Body of pancreas (tissue), 4 donors: ENCODE measurements around the gene USP6NL. TPM values are rescaled to one million over a fixed set of nuclear protein-coding genes. Genes with fewer than 3 reads are reported as not detected.

Experiments
- ATAC-seq: fragments of 150-250 bp; one replicate; pipeline ENCODE4 v1.9.1; 2016
- DNase-seq, 4 donors: peaks; one replicate each; pipeline ENCODE4 v3.0.0-alpha.2; 2019
- H3K27ac ChIP-seq, 4 donors: fragments of 200-600 bp; sonication (generic); 1 replicate in 3 of 4; 2 replicates in 1 of 4; pipeline versions ENCODE4 v1.5.1 to v1.6.1; 2016 to 2019; ENCODE audit warnings: mild to moderate bottlenecking in 1 of 4, mixed read lengths in 1 of 4, moderate library complexity in 1 of 4
- H3K27me3 ChIP-seq, 2 donors: fragments of 200-600 bp; sonication (generic); one replicate each; pipeline ENCODE4 v1.6.0; 2016; ENCODE audit warnings: mild to moderate bottlenecking in 1 of 2
- H3K36me3 ChIP-seq, 2 donors: fragments of 200-600 bp; sonication (generic); replicated peaks in 1 of 2; 2 replicates each; pipeline ENCODE4 v1.5.1; 2016; ENCODE audit warnings: low read depth in 2 of 2; ENCODE audit not compliant: insufficient read depth in 1 of 2
- H3K4me1 ChIP-seq: fragments of 200-600 bp; sonication (generic); one replicate; pipeline ENCODE4 v1.6.0; 2016
- H3K4me3 ChIP-seq, 2 donors: fragments of 200-600 bp; sonication (generic); 1 replicate in 1 of 2; 2 replicates in 1 of 2; pipeline ENCODE4 v1.5.1; 2016 to 2019
- H3K9me3 ChIP-seq, 3 donors: fragments of 200-600 bp; sonication (generic); 1 replicate in 2 of 3; 2 replicates in 1 of 3; pipeline ENCODE4 v1.5.1; 2016
- POLR2A ChIP-seq, 3 donors: fragments of 450-650 bp; IDR thresholded peaks; one replicate each; pipeline ENCODE4 v1.6.1; 2016; ENCODE audit warnings: antibody characterized with exemption in 3 of 3, mild to moderate bottlenecking in 2 of 3
- WGBS, 2 donors: methylation state at CpG; one replicate each; pipeline ENCODE4 v1.1.5; 2017; 5-methylcytosine and 5-hydroxymethylcytosine counted together
- intact Hi-C: fragments of 100-400 bp; cut with DNase I; formaldehyde crosslinking; loops from one replicate; pipeline ENCODE4 v1.15.1; 2023
- total RNA-seq, 2 donors: library from RNA; depleted of rRNA; stranded (reverse); fragments of >200 nt; gene quantifications; one replicate each; pipeline ENCODE4 v1.1.0, GENCODE V29; 2016
- TF ChIP-seq, protein P1 (sequence below), 7 experiments: fragments of 450-650 bp in 4 of 7; fragments of 200-600 bp in 3 of 7; sonication (generic) in 3 of 7; IDR thresholded peaks; one replicate each; pipeline ENCODE4 v1.5.1; 2016 to 2019; ENCODE audit warnings: antibody characterized with exemption in 7 of 7

Gene USP6NL
- total RNA-seq, 2 donors from 2014 or later: 13.7 to 16.8 TPM

DNA sequence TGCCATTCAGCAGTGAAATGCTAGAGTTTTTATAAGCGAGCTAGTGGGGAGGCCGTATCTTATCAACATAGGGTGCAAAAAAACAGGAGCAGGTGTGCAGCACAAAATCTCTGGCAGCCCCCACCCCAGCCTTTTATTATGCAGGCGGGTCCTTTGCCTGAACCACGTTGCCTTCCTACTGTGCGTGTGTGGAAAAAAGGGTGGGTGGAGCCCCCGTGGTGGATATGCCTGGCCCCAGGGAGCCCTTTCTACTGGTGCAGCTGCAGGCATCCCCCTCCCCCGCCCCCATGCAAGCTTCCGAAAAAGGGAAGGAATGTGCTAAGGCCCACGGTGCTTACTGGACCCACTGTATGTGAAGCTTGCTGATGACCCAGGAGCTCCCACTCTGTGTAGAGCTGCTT is 175.9 kb downstream of the USP6NL start:
- H3K27ac ChIP-seq: no peak overlapping the region
- 46 to 48% methylated on average over 9 of the region's 9 CpGs for WGBS, 2 donors
- intact Hi-C loops: no loop called here
- no peaks in the 10 kb centered on the region for H3K9me3 ChIP-seq
- ATAC-seq (no peak), DNase-seq (no peak)
- no peaks in the 10 kb centered on the region for H3K4me1 ChIP-seq
- no peaks in the 10 kb centered on the region for H3K27me3 ChIP-seq
- no peak overlapping the region for H3K4me3 ChIP-seq
- H3K36me3 ChIP-seq: no peaks in the 10 kb centered on the region
- TF ChIP-seq POLR2A (IDR thresholded peaks at IDR 0.05): no peak
- TF ChIP-seq, protein P1, sequence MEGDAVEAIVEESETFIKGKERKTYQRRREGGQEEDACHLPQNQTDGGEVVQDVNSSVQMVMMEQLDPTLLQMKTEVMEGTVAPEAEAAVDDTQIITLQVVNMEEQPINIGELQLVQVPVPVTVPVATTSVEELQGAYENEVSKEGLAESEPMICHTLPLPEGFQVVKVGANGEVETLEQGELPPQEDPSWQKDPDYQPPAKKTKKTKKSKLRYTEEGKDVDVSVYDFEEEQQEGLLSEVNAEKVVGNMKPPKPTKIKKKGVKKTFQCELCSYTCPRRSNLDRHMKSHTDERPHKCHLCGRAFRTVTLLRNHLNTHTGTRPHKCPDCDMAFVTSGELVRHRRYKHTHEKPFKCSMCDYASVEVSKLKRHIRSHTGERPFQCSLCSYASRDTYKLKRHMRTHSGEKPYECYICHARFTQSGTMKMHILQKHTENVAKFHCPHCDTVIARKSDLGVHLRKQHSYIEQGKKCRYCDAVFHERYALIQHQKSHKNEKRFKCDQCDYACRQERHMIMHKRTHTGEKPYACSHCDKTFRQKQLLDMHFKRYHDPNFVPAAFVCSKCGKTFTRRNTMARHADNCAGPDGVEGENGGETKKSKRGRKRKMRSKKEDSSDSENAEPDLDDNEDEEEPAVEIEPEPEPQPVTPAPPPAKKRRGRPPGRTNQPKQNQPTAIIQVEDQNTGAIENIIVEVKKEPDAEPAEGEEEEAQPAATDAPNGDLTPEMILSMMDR (IDR thresholded peaks at IDR 0.05): no peak

DNA sequence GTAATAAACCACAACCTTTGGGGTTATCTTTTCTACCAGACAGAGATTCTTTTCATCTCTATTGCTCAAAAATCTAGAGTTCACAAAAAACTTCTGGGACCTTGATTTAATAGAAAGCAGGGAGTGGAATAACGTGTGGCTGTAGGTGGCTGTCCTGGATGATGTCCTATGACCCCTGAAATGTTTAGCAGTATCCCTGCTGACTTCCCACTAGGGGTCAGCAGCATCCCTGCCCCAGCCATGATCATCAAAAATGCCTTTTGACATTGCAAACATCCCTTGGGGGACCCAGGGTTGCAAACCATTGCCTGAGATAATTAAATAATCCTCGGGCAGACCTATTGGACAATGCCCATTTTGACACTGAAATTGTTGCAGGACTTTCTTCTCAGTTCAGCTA is 177.1 kb downstream of the USP6NL start:
- Histone ChIP-seq H3K4me1 (no peaks in the 10 kb centered on the region), H3K9me3 (peaks cover 0 to 6% (median 0%) of the 10 kb centered on the region in 3 donors), H3K27me3 (no peaks in the 10 kb centered on the region), H3K36me3 (no peaks in the 10 kb centered on the region), H3K27ac (no peak overlapping the region), H3K4me3 (no peak overlapping the region)
- intact Hi-C loops: no loop called here
- no peak for DNase-seq
- WGBS, 2 donors: 26% methylated on average over 2 of the region's 2 CpGs
- no peak for TF ChIP-seq POLR2A (IDR thresholded peaks at IDR 0.05)
- TF ChIP-seq, protein P1 (IDR thresholded peaks at IDR 0.05): peak in 1 of 7 experiments; percentile 15
- ATAC-seq: no peak

DNA sequence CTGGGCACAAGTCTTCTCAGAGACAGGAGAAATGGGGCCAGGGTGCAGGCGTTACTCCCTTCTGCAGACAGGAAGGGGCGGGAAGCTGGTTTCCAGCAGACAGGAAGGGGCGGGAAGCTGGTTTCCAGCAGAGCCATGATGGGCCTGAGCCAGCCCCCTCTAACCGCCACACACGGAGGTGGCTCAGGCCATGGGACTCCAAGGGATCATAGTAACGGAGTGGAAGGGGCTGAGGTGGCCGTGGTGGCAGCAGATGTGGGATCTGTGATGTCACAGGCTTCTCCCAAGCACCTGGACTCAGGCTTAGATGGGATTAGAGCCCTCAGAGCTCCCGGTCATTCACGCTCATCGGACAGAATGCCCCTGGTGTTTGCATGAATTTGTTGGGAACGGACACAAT is 177.8 kb downstream of the USP6NL start:
- no peak overlapping the region for H3K4me3 ChIP-seq
- 81 to 82% methylated on average over 11 of the region's 11 CpGs for WGBS, 2 donors
- no peaks in the 10 kb centered on the region for H3K36me3 ChIP-seq
- TF ChIP-seq POLR2A (IDR thresholded peaks at IDR 0.05): no peak
- TF ChIP-seq, protein P1 (IDR thresholded peaks at IDR 0.05): no peak
- intact Hi-C loops: no loop called here
- no peaks in the 10 kb centered on the region for H3K27me3 ChIP-seq
- H3K9me3 ChIP-seq: peaks cover 0 to 7% (median 0%) of the 10 kb centered on the region in 3 donors
- no peak for ATAC-seq
- DNase-seq: no peak
- no peaks in the 10 kb centered on the region for H3K4me1 ChIP-seq
- no peak overlapping the region for H3K27ac ChIP-seq

DNA sequence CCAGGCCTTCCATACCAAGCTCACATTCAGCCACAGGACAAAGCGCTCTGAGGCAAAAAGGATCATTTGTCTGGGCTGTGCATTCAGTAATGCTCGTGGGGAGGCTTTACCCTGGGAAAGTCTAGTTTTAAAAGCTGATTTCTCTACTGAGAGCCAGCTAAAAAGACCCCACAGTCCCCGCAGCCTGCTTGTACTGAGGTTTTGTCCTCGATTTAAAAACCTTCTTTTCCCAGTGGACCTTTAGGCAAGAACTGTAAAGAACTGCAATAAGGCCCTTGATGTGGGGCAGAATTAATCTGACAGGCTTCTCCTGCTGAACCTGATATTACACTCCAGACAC is 180.3 kb downstream of the USP6NL start:
- no peaks in the 10 kb centered on the region for H3K36me3 ChIP-seq
- WGBS, 2 donors: 66 to 78% methylated on average over 4 of the region's 4 CpGs
- DNase-seq: no peak
- H3K27me3 ChIP-seq: no peaks in the 10 kb centered on the region
- H3K4me3 ChIP-seq: no peak overlapping the region
- no peak overlapping the region for H3K27ac ChIP-seq
- intact Hi-C loops: no loop called here
- no peak for ATAC-seq
- H3K9me3 ChIP-seq: peaks cover 0 to 7% (median 0%) of the 10 kb centered on the region in 3 donors
- no peaks in the 10 kb centered on the region for H3K4me1 ChIP-seq
- TF ChIP-seq, protein P1 (IDR thresholded peaks at IDR 0.05): no peak
- no peak for TF ChIP-seq POLR2A (IDR thresholded peaks at IDR 0.05)

DNA sequence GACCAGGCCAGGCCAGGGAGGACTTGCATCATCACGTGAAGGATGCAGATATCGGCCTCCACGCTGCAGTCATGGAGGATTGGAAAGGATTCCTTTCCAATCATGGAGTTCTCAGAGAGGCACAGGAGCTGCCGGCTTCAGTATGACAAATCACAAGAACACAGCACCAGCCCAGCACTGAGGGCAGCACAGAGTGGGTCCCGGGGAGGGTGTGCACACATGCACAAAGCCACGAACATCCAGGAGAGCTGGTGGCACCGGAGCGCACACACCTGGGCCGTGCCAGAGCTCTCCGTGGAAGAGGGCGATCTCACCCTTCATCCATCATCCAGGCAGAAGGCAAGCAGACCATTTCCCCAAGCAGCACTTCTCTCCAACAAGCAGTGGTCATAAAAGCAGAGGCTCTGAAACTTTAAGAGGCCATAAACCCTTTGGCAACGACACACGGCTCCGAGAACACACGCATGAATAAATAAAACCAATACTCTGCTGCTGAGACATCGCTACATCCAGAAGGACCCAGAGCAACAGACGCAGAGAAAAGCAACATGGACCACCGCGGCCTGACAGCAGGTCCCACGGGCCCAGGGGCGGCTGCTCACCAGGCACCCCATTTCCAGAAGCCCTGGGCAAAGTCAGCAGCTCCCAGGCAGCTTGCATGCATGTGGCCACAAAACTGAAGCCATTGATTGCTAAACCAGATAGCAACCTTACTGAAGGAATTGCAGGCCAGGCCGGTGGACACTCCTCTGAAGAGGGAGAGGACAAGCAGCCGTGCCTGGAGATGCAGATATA is 180.8 kb downstream of the USP6NL start:
- TF ChIP-seq POLR2A (IDR thresholded peaks at IDR 0.05): no peak
- no peak overlapping the region for H3K4me3 ChIP-seq
- 77 to 80% methylated on average over 10 to 23 of the region's 23 CpGs for WGBS, 2 donors
- H3K9me3 ChIP-seq: peaks cover 0 to 7% (median 0%) of the 10 kb centered on the region in 3 donors
- no peaks in the 10 kb centered on the region for H3K36me3 ChIP-seq
- no peak for DNase-seq
- no peak for ATAC-seq
- intact Hi-C loops: no loop called here
- no peaks in the 10 kb centered on the region for H3K4me1 ChIP-seq
- H3K27me3 ChIP-seq: no peaks in the 10 kb centered on the region
- H3K27ac ChIP-seq: no peak overlapping the region
